Glomerular visceral epithelial cell (primary cell): ENCODE data around the gene ATMIN.

Source experiments
- DNase-seq: peaks from one replicate; pipeline ENCODE4 v3.0.0-alpha.2; 2016; ENCODE audit errors: extremely low spot score

Gene ATMIN

DNA sequence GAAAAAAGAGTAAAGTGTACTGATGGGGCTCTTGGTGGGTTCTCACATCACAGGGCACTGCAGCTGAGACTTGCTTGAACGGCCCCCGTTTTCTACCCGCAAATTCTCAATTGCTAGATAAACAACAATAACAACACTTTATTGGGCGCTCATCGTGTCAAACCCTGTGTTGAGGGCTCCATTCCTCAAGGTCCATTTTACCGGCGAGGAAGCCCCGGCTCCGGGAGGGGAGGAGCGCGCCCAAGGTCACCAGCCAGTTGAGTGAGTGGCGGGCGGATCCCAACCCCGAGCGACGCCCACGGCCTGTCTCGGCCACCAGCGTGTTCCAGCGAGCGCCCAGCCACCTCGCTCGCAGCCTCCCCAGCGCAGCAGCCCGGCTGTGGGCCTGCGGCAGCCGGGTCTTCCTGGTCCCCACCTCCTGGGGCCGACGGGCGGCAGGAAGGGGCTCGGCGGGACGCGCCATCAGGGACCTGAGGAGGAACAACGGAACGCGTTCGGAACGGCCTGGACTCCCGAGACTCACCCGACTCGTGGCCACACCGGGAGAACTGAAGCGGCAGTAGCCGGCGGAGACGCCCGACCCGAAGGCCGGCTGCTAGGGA lies 29.3 kb upstream of the ATMIN start:
- DNase-seq: peak; percentile 50

GRCh38 chr16:81006813-81007695 lies 28.6 kb upstream of the ATMIN start, which contains the start of the genes CENPN and CMC2:
Gene CENPN (plus strand): TSS chr16:81007214. CDS start chr16:81011940, 4,726 bp downstream.
Gene CMC2 (minus strand): TSS chr16:81006885. CDS start chr16:80997394, 9,491 bp downstream.
- peak; percentile 97 for DNase-seq

GRCh38 chr16:81008505-81008789 lies 27.2 kb upstream of the ATMIN start:
- DNase-seq: no peak

DNA sequence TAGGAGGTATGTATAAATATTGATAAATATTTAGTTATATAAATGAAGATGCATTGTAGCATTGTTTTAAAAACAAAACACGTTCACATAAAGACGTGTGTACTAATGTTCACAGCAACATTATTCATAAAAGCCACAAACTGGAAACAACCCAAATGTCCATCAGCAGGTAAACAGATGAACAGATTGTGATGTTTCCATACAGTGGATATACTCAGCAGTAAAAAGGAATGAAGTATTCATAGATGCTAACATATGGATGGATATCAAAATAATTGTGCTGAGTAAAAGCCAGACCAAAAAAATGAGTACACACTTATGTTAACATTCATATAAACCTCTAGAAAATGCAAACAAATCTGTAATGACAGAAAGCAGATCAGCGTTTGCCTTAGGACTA lies 22.7 kb upstream of the ATMIN start:
- no peak for DNase-seq

GRCh38 chr16:81014672-81015071 lies 21.0 kb upstream of the ATMIN start:
- DNase-seq: no peak

DNA sequence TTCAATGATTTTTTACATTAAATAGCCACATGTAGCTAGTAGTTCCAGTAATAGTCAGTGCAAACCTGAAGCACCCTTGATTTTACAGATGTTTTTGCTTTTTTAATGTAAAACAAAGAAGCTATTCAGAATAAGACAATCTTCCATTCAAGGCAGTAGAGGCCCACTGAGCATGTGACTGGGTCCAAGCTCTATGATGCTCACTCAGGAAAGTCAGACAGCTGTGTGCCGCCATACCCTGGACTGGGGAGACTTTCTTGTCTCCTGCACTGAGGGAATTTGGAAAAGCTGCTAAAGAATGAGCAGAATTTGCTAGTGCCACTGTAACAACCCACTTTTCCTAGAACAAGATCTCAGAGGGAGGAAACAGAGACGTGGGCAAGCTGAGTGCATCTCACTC lies 17.1 kb upstream of the ATMIN start:
- no peak for DNase-seq

- DNase-seq: no peak
Observed at GRCh38 chr16:81026429-81026828, 9.2 kb upstream of the ATMIN start.

- DNase-seq: no peak
Observed at GRCh38 chr16:81029930-81030604, 5.6 kb upstream of the ATMIN start.

DNA sequence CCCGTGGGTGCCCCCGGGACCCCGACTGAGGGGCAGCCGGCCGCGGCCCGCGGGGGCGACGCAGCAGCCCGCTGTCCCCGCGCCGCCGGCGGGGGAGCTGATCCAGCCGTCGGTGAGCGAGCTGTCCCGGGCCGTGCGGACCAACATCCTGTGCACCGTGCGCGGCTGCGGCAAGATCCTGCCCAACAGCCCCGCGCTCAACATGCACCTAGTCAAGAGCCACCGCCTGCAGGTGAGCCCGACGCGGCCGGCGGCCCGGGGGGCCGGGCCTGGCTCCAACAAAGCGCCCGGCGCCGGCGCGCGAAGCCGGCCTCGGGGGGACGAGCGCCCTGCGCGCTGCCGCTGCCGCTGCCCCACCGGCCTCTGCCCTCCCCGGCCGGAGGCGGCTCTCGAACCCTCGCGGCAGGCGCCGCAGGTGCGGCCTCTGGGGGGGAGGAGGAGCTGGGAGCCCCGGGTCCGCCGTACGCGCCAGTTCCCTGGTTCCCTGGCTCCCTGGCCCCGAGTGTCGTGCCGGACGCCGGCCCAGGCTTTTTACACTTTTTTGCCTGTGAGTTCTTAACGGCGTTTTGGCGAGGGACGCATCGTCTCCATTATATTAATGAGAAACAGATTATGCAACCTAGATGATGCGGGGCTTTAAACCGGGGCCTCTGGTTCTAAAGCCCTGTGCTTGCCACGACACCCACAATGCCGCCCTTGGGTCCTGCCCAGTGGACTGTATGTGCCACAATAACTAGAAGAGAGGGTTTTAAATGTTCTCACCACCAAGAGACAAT lies 521 bp downstream of the ATMIN start:
- DNase-seq: peak; percentile 37

DNA sequence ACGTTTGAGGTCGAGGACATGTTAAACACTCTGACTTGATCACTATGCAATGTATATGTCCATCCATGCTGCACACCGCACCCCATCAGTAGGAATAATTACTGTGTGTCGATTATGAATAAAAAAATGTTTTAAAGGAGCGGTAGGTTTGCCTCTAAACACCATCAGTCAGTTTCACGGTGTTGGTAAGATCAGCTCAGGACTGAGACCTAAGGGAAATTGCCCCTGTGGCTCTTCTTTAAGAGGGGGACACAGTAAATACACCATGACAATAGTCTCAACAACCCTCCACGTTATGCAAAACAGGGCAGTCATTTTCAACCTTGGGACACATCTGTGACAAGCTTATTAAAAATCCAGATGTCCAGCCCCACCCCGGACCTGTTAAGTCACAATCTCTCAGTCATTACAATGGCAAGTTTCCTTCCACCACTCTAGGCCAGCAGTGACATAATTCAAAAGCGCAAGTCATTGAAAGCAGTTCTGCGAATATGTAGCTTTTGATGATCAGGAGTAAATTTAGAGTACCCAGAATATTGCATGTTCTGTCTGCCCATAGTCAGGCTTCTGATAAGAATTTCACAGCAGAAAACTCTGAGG lies 1.2 kb downstream of the ATMIN start:
- no peak for DNase-seq

DNA sequence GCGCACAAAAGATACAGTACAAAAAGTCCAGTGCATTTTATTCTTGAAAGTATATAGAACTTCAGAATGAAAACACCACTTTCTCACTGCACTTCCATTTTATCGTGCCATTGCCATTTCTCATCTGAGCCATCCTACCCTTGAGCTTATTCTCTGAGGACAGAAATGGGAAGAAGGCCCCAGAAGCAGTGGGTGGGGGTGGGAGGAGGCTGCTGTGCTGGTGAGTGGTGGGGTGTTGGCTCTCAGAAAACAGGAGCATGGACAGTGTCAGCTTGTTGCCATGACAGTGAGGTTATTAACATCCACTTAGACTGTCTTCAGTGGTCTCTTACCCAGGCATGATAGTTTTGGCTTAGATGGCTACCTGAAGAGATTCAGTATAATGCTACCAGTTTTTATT lies 4.5 kb downstream of the ATMIN start:
- no peak for DNase-seq

- DNase-seq: no peak
Observed at GRCh38 chr16:81040842-81041241, 5.2 kb downstream of the ATMIN start.

GRCh38 chr16:81041696-81042095 lies 6.1 kb downstream of the ATMIN start:
- no peak for DNase-seq

DNA sequence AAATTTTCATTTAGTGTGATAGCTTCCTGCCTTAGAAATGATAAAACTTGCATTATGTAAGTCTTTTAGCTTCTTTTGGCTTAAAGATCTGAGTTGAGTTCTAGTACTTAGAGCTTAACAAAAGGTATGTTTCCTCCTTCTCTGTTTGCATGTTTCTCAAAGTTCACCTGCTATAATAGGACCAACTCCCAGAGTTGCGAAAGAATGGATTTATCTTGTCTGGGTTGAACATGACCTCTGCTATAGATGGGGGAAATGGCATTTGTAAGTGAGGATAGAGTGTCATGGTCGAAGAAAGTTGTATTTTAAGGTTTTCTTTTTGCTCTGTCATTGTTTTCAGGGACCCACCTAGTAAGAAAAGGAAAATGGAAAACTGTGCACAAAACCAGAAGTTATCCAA lies 7.2 kb downstream of the ATMIN start:
- DNase-seq: no peak

- no peak for DNase-seq
Observed at GRCh38 chr16:81053761-81054160, 18.1 kb downstream of the ATMIN start.

DNA sequence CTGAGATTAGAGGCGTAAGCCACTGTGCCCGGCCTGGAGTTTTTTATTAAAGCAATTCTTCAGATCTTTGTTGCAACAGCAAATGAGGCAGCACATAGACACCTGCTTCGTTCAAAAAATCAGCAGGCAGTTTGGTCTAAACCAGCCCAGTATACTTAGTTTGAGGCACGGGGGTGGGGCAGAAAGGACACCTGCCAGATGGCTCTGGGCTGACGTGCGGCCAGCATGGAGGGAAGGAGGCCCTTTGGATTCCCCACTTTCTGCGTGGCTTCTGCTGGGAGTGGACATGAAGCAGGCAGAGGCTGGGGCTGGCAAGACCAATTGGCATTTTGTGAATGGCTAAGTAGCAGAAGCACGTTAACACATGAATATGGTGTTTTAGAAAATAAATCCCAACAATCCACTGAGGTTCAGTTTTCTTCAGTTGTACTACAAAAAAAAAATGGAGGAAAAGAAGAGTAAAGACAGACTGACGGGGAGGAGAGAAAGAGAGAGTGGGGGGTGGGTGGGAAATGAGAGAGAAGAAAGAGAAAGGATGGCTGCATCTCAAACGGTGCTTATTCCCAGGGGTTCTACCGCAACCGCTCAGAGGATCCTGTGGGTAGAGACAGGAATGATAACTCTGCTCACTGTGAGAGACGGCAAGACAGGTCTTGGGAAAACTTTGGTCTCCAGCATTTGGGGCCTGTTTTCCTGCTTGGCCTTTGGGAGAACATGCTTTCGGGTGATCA lies 25.1 kb downstream of the ATMIN start:
- no peak for DNase-seq

DNA sequence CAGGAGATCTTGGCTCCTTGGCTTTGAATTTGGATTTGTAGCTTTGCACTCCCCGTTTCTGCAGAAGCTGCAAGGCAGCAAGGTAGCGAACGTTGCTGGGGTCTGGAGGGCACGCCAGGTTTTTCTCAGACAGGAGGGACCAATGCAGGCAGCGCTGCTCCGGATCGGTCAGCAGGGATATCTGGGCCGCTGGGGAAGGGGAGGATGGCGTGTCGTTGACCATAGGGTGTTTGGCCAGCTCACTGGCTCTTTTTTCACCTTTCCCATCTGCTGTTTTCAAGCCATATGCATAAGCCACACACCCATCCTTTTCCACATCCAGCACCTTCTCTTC lies 25.6 kb downstream of the ATMIN start:
- no peak for DNase-seq

DNA sequence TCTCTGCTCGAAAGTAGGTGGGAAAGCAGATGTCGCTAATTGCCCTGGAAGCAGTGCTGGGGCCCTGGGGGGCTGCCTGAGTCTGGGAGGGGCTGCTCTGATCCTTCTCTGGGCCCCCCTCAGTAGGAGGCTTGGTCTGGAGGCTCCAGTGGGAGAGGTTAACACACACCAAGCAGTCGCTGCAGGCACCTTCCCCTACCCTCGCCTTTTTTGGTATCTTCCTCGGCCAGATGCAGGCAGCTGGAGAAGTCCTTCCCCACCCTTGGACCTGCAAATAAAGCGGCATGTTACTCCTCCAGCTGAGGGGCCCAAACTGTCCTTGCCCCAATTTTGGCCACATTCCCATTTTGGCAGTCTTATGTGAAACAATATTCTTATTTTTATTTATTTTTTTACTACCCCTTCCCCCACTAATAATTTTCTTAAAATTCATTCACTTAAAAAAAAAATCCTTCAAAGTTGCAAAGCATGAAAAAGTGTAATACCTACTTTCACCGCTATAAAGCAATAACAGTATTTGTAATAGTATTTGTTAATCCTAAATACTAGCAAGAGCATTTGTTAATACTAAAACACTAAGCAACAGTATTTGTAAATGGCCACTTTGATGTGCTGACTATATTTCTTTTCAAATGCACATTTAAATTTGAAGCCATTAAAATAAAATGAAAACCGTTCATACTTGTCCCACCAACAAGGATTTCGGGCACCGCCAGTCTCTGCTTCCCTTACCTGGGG lies 26.4 kb downstream of the ATMIN start:
- DNase-seq: no peak

- no peak for DNase-seq
Observed at GRCh38 chr16:81066681-81067080, 31.0 kb downstream of the ATMIN start.

GRCh38 chr16:81067166-81067565 lies 31.5 kb downstream of the ATMIN start:
- no peak for DNase-seq
